Mesenteric fat pad (tissue), 1 donor: ENCODE results near the gene WNT5A. TPM values are rescaled to one million over a fixed set of nuclear protein-coding genes. Genes with fewer than 3 reads are reported as not detected.

ENCODE experiments used
- DNase-seq: peaks from one replicate; pipeline ENCODE4 v3.0.0-alpha.2; 2020; ENCODE audit warnings: low spot score
- total RNA-seq: library from RNA; stranded (reverse); fragmentation: NEBNext Ultra II Directional; extraction: Animal tissue kit (Norgen Biotek cat#: 25700); gene quantifications from one replicate; pipeline ENCODE4 v1.2.1, GENCODE V29; 2021
- donor health status: DM: yes; HTN: yes; CAD: no.

Gene WNT5A
- total RNA-seq, 1 donor from 2014 or later = 1.7 TPM

- no peak for DNase-seq
Observed at GRCh38 chr3:55482496-55483195, 4.5 kb downstream of the WNT5A start.

DNA sequence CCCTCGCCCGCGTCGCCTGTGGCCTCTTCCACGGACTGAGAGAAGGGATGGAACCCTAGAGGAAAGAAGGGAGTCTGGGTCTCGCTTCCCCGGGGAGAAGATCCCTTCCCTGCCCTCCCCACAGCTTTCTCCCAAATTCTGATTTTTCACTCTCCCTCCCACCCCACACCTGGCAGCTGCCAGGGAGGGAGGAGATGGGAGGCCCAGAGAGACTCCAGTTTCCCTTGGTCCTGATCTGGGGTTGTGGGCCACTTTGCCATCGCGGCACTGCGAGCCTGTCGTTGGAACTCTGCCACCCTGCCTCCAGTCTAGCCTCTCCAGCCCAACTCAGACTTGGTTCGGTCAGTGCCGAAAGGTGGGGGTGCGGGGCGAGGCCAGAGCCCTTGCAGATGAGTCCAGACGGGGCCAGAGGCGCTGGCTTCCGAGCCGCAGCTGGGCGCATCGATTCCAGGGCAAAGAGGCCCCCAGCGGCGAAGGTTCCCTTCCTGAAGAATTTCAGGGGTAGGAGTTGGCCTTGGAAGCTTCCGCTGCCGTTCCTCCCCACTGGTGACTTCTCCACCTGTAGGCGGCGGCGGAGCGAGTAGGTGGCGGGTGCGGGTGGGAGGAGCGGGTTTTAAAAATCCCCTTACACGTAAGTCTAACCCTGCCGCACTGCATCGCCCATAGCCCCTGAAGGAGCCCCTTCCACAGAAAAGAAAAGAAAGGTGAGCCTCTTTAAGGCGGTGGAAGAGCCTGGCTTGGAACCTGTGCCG lies 5.2 kb downstream of the WNT5A start:
- DNase-seq = no peak

DNA sequence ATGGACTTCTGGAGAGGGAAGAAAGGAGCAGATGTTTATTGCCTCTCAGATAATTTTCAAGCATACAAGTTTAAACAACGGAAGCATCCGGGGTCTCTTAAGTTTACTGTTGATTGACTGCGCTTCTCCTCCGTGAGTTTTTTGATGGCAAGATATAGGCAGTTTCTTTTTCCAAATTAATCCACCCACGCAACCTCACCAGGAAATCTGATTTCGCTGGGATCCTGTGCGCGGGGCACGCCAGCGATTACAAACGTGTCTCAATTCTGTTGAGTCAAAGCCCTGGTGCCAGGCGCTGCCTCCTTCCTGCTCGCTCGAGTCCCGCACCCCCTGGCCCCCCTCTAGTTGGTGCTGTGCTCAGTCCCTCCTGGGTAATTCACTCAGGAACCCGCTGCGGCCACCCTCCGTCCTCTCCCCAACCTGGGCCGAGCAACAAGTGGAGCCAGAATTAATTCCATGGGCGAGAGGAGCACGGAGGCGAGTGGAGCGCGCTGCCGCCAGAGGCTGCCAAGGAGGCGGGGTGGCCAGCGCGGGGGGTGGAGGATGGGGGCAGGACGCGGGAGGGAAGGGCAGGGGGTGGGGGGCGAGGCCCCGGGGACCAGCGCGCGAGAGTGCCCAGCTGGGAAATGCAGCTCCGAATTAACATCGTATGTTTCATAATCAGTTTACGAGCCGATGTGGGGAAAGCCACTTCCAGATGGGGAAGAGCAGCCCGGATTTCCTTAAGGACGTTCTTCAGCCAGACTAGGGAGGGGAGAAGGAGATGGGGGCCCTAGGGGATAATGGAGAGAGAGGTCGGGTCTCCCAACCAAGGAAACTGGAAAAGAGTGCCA lies 6.0 kb downstream of the WNT5A start:
- DNase-seq = no peak

DNA sequence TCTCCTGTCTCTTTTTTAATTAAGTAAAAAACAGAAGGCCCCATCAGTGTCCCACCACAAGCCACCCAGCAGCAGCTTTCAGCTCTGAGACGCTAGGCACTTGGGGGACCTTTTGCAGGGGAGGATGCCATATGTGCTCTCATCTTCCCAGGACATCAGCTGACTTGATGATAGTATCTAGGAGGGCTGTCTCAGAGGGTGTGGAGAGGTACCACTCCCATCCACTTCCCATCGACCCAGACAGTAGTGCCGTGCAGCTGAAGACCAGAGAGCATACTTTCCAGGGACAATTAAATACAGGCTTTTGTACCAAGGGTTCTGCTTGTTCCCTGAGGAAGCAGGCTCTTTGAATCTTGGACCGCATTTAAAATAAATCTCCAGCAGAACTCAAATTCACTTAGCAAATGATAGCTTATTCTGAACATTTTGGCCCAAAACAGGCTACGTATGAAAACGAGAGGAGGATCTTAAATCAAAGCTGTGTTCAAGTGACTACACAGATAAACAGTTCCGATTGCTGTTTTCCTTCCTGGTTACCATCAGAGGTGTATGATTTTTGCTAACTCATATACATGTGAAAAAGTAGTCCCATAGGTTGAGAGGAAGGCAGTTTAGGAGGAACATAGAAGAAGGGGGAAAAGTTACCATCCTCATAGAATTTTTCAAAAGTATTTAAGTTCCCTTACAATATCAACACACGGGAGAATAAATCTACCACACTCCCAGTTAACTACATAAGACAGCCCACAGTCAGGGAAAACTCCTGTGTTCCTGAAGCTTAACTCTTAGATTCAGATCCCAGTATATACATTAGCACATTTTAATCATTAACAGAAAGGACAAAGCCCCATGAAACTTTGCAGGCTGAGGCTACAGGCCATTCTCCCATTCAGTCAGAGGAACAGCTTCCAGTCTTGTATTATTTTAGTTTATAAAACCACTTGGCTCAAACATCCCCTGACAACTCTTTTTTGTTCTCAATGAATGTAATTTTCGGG lies 9.5 kb downstream of the WNT5A start:
- DNase-seq = no peak

DNA sequence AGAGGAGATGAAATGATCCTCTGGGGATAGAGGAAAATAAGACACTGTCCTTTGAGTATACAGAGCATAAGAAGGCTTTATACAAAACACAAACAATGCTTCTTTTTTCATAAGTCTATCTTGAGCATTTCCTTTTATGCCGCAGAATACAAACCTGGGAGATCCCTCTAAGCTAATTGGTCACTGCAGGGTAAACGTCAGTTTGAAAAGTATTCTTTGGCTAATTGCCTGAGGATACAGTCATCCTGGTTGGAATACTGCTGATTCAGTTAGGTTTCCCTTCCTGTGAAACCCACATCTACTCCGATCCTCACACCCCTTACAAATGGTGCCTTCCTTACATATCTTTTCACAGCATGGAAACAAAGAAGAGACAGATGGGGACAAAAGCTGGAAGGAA lies 10.6 kb downstream of the WNT5A start:
- DNase-seq = no peak

GRCh38 chr3:55474213-55474632 lies 12.9 kb downstream of the WNT5A start:
- DNase-seq = no peak

DNA sequence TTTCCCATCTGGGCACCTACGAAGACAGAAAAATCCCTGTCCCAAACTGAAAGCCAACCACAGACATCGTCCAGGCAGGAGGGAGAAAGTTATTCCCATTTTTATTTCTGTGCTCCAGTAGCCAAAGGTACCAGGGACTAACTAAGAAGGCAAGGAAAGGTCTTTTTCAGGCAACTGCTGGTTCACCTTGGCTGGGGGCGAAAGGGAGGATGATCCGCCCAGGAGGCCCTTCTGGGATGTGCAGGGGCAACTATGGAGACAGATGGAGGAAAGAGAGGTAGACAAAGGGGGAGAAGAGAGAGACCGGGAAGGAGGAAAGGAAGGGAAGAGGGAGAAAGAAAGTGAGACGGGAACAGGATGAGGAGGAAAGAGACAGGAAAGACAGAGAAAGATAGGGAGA lies 13.3 kb downstream of the WNT5A start:
- DNase-seq = no peak

- DNase-seq = no peak
Observed at GRCh38 chr3:55471522-55472280, 15.4 kb downstream of the WNT5A start.

- DNase-seq = no peak
Observed at GRCh38 chr3:55471084-55471483, 16.0 kb downstream of the WNT5A start.

- DNase-seq = no peak
Observed at GRCh38 chr3:55469957-55470526, 17.1 kb downstream of the WNT5A start.

GRCh38 chr3:55468251-55468650 lies 18.9 kb downstream of the WNT5A start:
- no peak for DNase-seq

GRCh38 chr3:55467099-55467498 lies 20.0 kb downstream of the WNT5A start:
- DNase-seq = no peak

- DNase-seq = no peak
Observed at GRCh38 chr3:55466526-55466925, 20.6 kb downstream of the WNT5A start.

GRCh38 chr3:55461896-55462295 lies 25.2 kb downstream of the WNT5A start:
- no peak for DNase-seq

DNA sequence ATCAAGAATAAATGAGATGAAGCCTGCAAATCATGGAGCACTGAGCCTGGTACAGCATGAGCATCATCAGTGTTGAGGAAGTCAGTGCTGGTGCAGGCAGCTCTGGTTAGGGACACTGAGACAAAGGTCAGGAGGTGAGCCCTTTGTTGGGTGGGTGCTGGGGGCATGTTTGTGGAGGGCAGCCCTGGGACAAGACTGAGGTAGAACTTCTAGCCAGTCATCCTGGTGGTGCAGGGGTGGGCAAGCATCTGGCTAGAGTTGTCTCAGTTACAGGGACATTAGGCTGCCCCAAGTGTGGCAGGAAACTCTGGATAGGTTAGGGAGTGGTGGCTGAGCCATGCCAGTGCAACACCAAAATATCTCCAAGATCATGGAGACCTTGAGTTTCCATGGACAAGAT lies 27.3 kb downstream of the WNT5A start:
- no peak for DNase-seq

GRCh38 chr3:55458181-55458790 lies 28.8 kb downstream of the WNT5A start:
- DNase-seq = no peak

DNA sequence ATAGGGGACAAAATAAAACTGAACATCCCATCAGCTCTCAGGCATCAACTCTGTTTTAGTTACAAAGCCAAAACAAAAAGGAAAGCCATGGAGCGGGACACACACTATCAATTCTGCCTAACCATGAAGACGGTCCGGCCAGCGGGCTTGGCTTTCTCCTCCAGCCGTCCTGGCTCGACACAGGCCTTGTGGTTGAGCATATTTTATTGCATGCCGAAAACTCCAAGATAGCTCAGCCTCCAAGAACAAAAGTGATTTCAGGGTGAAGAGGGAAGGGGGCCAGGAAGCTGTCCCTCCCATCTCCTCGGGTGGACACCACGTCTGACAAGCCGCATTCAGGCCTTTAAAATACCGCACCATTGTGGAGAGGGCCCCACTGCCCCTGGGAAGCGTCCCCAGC lies 31.2 kb downstream of the WNT5A start:
- DNase-seq = no peak

GRCh38 chr3:55454611-55455010 lies 32.5 kb downstream of the WNT5A start:
- no peak for DNase-seq

GRCh38 chr3:55453886-55454496 lies 33.1 kb downstream of the WNT5A start:
- no peak for DNase-seq
